Measurements from ENCODE around the gene SIRT1.
A peak's percentile ranks its signal among the peaks of the same experiment; 100 is the strongest.

Gene SIRT1

DNA sequence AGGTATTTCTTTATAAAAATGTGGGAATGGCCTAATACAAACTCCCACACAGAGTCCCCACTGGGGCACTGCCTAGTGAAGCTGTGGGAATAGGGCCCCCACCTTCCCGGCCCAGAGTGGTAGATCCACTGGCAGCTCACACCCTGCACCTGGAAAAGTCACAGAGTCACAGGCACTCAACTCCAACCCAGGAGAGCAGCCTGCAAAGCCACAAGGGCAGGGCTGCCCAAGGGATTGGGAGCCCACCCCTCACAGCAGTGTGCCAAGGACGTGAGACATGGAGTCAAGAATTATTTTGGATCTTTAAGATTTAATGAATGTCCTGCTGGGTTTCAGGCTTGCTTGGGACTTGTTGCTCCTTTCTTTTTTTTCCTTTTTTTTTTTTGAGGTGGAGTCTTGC is 41.2 kb upstream of the SIRT1 start:
- TF ChIP-seq, protein P1, sequence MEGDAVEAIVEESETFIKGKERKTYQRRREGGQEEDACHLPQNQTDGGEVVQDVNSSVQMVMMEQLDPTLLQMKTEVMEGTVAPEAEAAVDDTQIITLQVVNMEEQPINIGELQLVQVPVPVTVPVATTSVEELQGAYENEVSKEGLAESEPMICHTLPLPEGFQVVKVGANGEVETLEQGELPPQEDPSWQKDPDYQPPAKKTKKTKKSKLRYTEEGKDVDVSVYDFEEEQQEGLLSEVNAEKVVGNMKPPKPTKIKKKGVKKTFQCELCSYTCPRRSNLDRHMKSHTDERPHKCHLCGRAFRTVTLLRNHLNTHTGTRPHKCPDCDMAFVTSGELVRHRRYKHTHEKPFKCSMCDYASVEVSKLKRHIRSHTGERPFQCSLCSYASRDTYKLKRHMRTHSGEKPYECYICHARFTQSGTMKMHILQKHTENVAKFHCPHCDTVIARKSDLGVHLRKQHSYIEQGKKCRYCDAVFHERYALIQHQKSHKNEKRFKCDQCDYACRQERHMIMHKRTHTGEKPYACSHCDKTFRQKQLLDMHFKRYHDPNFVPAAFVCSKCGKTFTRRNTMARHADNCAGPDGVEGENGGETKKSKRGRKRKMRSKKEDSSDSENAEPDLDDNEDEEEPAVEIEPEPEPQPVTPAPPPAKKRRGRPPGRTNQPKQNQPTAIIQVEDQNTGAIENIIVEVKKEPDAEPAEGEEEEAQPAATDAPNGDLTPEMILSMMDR (IDR thresholded peaks at IDR 0.05; ENCODE audit: low read depth, low read length) = no peak
- no peak overlapping the region for H3K4me3 ChIP-seq (ENCODE audit: low read depth, low read length)

DNA sequence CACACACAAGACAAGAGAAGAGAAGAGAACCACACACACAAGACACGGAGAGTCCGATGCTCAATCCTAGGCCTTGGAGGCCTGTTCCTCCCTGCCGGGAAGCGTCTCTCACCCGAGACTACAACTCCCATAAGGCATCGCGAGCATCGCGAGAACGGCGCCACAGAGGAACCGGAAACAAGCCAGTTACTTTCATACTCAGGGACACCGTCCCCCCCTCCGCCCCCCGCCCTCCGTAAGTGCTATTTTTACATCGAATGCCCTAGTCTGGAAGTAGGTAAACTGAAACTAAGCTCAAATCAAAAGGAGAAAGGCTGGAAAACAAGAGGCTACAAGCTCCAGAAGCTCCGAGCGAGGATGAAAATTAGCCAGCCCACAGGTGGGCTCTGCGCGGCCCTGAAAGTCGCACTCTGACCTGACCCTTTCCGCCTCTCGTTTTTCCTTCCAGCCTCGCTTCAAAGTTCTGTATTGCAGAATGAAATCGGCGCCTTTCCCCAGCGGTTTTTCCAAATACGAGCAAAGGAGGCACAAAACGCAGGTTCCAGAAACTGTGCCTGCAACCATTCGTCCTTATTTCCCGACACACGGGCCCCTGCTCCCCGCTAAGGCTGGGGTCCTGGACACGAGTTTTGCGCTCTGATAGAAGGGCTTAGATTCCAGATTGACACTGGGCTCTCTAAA is 35.0 kb upstream of the SIRT1 start:
- TF ChIP-seq, protein P1 (IDR thresholded peaks at IDR 0.05; ENCODE audit: low read depth, low read length) = no peak
- peak overlapping the region; percentile 87 for H3K4me3 ChIP-seq (ENCODE audit: low read depth, low read length)

DNA sequence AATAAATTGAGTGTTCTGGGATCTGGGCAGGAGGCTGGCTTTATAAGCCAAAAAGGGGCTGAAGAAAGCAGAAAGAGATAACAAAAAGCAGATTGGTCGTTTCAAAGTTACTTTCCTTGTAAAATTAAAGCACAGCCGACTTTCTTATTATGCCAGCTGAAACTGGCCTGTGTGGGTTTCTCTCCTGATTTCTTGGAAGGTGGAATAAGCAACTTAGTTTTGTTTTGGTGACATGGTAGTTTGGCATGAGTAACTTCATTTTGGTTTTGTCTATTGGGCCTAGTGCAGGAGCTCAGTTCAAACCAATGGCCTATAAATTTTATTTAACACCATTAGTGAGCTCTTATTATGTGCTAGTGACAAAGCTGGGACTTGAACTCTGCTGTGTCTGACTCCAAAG is 33.3 kb upstream of the SIRT1 start:
- no peak overlapping the region for H3K4me3 ChIP-seq (ENCODE audit: low read depth, low read length)

DNA sequence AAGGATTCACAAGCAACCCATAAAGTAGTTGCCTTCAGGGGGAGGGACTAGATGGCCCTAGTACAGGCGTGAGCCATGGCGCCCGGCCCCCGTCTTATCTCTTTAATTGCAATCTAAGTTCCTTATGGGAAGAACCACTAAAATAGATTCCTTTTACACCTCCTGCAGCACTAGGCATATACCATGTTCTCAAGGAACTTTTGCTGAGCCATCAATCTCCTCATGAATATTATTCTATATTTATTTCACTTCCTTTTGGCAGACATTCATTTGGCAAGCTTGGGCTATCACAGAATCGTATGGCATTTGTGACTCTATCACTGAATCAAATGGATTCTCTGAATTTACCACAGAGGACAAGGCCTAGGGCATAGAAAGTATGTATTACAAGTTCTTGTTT is 31.7 kb upstream of the SIRT1 start:
- TF ChIP-seq, protein P1 (IDR thresholded peaks at IDR 0.05; ENCODE audit: low read depth, low read length) = no peak
- no peak overlapping the region for H3K4me3 ChIP-seq (ENCODE audit: low read depth, low read length)

More for the DNA sequence above, 33.3 kb upstream of the SIRT1 start:
- TF ChIP-seq, protein P1 (IDR thresholded peaks at IDR 0.05; ENCODE audit: low read depth, low read length) = no peak

DNA sequence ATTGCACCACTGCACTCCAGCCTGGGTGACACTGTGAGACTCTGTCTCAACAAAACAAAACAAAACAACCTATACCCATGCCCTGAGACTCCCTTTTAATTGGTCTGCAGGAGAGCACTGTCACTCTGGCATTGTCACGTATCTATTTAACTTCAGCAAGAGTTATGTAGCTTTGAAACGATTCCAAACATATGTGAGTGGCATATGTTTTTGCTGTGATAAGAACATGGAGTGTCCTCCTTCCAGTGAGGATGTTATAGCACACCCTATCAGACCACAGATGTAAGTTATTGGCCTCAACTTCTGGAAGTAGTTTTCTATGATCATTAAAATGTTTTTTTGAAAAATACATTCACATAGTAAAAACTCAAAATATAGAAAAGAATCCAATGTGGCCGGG is 30.9 kb upstream of the SIRT1 start:
- no peak overlapping the region for H3K4me3 ChIP-seq (ENCODE audit: low read depth, low read length)
- TF ChIP-seq, protein P1 (IDR thresholded peaks at IDR 0.05; ENCODE audit: low read depth, low read length) = no peak

DNA sequence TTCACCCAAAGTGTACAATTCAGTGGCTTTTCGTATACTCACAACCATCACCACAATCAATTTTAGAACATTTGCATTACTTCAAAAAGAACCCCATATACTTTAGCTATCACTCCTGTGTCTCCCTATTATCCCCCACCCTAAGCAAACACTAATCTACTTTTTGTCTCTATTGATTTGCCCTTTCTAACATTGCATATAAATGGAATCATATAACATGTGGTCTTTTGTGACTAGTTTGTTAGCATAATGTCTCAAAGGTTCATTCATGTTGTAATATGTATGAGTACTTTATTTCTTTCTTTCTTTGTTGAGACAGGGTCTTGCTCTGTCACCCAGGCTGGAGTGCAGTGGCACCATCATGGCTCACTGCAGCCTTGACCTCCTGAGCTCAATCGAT is 25.5 kb upstream of the SIRT1 start:
- TF ChIP-seq, protein P1 (IDR thresholded peaks at IDR 0.05; ENCODE audit: low read depth, low read length) = no peak
- H3K4me3 ChIP-seq (ENCODE audit: low read depth, low read length) = no peak overlapping the region

DNA sequence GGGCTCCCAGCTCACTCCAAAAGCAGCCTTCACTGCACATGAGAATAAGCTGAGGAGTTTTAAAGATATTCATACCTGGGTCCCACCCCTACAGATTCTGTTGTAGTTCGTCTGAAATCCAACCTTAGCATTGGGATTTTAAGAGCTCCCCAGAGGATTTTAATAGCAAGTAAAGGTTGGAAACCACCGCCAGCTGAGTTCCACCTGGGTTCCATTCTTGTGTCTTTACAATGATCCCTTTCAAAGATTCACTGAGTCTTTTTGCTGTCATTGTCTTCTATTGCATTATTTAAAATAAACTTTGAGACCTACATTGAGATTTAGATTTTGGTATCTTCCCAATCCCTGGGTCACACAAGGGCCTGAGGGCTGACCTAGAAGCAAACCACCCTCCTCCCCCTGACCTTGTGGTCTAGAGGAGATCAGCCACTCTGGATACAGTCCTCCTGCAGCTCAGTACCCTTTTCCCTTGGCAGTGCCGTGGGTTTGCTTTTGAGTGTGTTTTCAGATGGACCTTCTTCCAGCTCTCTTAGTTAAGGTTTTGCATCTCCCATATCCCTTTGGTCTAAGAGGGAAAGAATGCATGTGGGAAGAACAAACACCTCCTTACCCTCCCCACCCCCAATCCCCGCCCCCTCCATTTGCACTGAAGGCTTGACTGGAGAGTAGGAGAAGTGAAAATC is 22.6 kb upstream of the SIRT1 start:
- TF ChIP-seq, protein P1 (IDR thresholded peaks at IDR 0.05; ENCODE audit: low read depth, low read length) = no peak
- H3K4me3 ChIP-seq (ENCODE audit: low read depth, low read length) = no peak overlapping the region

All from WI38 (cell line).